GM21515 (cell line): ENCODE results near the gene MYO18A.
"Not testable (repeated sequence)": the region's sequence is repeated elsewhere in the genome, so short reads cannot be mapped to it uniquely, and the experiment has no call there.

Experiments
- ATAC-seq: cut with Tn5 transposase; IDR thresholded peaks from one replicate; pipeline ENCODE4 v1.9.1; 2021; ENCODE audit not compliant: unreplicated experiment

Gene MYO18A

GRCh38 chr17:29196769-29197515 lies 16.7 kb upstream of the MYO18A start:
- ATAC-seq, result no peak

- ATAC-seq, result no peak
Measured at GRCh38 chr17:29195465-29196081, 15.4 kb upstream of the MYO18A start.

GRCh38 chr17:29194669-29195068 lies 14.5 kb upstream of the MYO18A start:
- no peak for ATAC-seq

GRCh38 chr17:29193146-29193545 lies 12.9 kb upstream of the MYO18A start:
- ATAC-seq, result no peak

- ATAC-seq, result no peak
Measured at GRCh38 chr17:29190592-29191207, 10.5 kb upstream of the MYO18A start.

- ATAC-seq, result no peak
Measured at GRCh38 chr17:29190039-29190438, 9.8 kb upstream of the MYO18A start.

- no peak for ATAC-seq
Measured at GRCh38 chr17:29189355-29189754, 9.2 kb upstream of the MYO18A start.

GRCh38 chr17:29181226-29181625 lies 1.0 kb upstream of the MYO18A start:
- ATAC-seq, result no peak

- ATAC-seq, result no peak
Measured at GRCh38 chr17:29180788-29181160, 576 bp upstream of the MYO18A start.

GRCh38 chr17:29179232-29180033 lies 765 bp downstream of the MYO18A start:
- peak; percentile 13 for ATAC-seq

GRCh38 chr17:29178750-29179231 lies 1.4 kb downstream of the MYO18A start:
- ATAC-seq, result no peak

GRCh38 chr17:29177871-29178749 lies 2.1 kb downstream of the MYO18A start:
- ATAC-seq, result no peak

GRCh38 chr17:29177541-29177870 lies 2.7 kb downstream of the MYO18A start:
- ATAC-seq, result no peak

- ATAC-seq, result no peak
Measured at GRCh38 chr17:29176558-29177351, 3.4 kb downstream of the MYO18A start.

- ATAC-seq, result no peak
Measured at GRCh38 chr17:29175349-29175748, 4.8 kb downstream of the MYO18A start.

- no peak for ATAC-seq
Measured at GRCh38 chr17:29172589-29172988, 7.6 kb downstream of the MYO18A start.

GRCh38 chr17:29170682-29171081 lies 9.5 kb downstream of the MYO18A start:
- ATAC-seq, result no peak

- ATAC-seq, result no peak
Measured at GRCh38 chr17:29169806-29170591, 10.2 kb downstream of the MYO18A start.

- ATAC-seq, result not testable (repeated sequence)
Measured at GRCh38 chr17:29168759-29169126, 11.5 kb downstream of the MYO18A start.
